ENCODE measurements around the gene PITPNM1. TPM values are rescaled to one million over a fixed set of nuclear protein-coding genes. Genes with fewer than 3 reads are reported as not detected.

The PITPNM1 gene
- polyA plus RNA-seq, 1 donor from 2014 or later, result 25.8 TPM

DNA sequence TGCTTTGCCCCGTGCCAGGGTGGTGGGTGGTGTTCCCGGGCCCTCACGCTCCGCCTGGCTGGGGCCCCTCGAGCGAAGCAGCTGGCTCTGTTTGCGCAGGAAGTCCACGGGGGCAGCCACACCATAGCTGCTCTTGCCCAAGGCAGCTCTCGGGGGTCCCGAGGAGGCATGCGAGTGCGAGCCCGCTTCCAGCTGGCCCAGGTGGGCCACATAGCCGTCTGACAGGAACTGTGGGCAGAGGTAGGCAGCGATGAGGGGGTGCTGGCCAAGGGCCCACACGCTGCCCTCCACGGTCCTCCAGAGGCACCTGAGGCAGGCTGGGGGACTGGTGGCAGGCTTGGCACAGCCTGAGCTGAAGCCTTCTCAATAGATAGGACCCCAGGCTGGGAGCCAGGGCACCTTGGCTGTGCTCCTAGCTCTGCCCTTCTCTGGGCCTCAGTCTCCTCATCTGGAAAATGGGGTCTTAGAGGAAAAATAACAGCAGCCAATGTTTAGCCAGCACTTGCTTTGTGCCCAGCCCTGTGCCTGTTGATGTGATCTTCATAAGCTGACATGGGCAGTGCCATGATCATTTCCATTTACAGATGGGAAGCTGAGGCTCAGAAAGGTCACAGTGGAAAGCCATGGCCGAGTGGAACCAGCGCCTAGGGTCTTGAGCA, 13.0 kb downstream of the PITPNM1 start:
- TF ChIP-seq, protein P1, sequence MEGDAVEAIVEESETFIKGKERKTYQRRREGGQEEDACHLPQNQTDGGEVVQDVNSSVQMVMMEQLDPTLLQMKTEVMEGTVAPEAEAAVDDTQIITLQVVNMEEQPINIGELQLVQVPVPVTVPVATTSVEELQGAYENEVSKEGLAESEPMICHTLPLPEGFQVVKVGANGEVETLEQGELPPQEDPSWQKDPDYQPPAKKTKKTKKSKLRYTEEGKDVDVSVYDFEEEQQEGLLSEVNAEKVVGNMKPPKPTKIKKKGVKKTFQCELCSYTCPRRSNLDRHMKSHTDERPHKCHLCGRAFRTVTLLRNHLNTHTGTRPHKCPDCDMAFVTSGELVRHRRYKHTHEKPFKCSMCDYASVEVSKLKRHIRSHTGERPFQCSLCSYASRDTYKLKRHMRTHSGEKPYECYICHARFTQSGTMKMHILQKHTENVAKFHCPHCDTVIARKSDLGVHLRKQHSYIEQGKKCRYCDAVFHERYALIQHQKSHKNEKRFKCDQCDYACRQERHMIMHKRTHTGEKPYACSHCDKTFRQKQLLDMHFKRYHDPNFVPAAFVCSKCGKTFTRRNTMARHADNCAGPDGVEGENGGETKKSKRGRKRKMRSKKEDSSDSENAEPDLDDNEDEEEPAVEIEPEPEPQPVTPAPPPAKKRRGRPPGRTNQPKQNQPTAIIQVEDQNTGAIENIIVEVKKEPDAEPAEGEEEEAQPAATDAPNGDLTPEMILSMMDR (IDR thresholded peaks at IDR 0.05; ENCODE audit: poor library complexity, severe bottlenecking), result no peak
- TF ChIP-seq POLR2AphosphoS5 (IDR thresholded peaks at IDR 0.05), result no peak
- TF ChIP-seq EP300 (conservative IDR thresholded peaks at IDR 0.05; ENCODE audit: poor library complexity, severe bottlenecking), result no peak
- TF ChIP-seq RAD21 (conservative IDR thresholded peaks at IDR 0.05), result no peak
- no peak for TF ChIP-seq MXI1 (conservative IDR thresholded peaks at IDR 0.05; ENCODE audit: poor library complexity, severe bottlenecking)
- TF ChIP-seq SMC3 (conservative IDR thresholded peaks at IDR 0.05; ENCODE audit: poor library complexity), result no peak
- TF ChIP-seq TAF1 (IDR thresholded peaks at IDR 0.05; ENCODE audit: low read depth), result no peak
- no peak for TF ChIP-seq EZH2 (IDR thresholded peaks at IDR 0.05; ENCODE audit: borderline replicate concordance, insufficient read depth, low read length, poor library complexity, severe bottlenecking)
- TF ChIP-seq, protein P2, sequence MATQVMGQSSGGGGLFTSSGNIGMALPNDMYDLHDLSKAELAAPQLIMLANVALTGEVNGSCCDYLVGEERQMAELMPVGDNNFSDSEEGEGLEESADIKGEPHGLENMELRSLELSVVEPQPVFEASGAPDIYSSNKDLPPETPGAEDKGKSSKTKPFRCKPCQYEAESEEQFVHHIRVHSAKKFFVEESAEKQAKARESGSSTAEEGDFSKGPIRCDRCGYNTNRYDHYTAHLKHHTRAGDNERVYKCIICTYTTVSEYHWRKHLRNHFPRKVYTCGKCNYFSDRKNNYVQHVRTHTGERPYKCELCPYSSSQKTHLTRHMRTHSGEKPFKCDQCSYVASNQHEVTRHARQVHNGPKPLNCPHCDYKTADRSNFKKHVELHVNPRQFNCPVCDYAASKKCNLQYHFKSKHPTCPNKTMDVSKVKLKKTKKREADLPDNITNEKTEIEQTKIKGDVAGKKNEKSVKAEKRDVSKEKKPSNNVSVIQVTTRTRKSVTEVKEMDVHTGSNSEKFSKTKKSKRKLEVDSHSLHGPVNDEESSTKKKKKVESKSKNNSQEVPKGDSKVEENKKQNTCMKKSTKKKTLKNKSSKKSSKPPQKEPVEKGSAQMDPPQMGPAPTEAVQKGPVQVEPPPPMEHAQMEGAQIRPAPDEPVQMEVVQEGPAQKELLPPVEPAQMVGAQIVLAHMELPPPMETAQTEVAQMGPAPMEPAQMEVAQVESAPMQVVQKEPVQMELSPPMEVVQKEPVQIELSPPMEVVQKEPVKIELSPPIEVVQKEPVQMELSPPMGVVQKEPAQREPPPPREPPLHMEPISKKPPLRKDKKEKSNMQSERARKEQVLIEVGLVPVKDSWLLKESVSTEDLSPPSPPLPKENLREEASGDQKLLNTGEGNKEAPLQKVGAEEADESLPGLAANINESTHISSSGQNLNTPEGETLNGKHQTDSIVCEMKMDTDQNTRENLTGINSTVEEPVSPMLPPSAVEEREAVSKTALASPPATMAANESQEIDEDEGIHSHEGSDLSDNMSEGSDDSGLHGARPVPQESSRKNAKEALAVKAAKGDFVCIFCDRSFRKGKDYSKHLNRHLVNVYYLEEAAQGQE (IDR thresholded peaks at IDR 0.05; ENCODE audit: borderline replicate concordance), result no peak
- Histone ChIP-seq H3K9me3 (ENCODE audit: low read length) (no peaks in the 10 kb centered on the region), H3F3A (ENCODE audit: insufficient read depth, low read length, poor library complexity, severe bottlenecking) (no peaks in the 10 kb centered on the region), H3K79me2 (replicated peaks; ENCODE audit: insufficient read depth, low read length) (no peaks in the 10 kb centered on the region), H3K4me3 (ENCODE audit: low read length) (no peak overlapping the region), H3K9ac (ENCODE audit: low read length) (no peak overlapping the region), H3K9me2 (ENCODE audit: insufficient read depth, low read length) (no peaks in the 10 kb centered on the region), H3K4me2 (ENCODE audit: low read length) (no peak overlapping the region), H3K36me3 (ENCODE audit: insufficient read depth, low read length) (no peaks in the 10 kb centered on the region), H3K27me3 (ENCODE audit: insufficient read depth, low read depth, low read length) (no peaks in the 10 kb centered on the region), H4K20me1 (ENCODE audit: insufficient read depth) (no peaks in the 10 kb centered on the region), H2AFZ (ENCODE audit: low read depth, low read length) (no peak overlapping the region), H3K27ac (ENCODE audit: low read length) (no peak overlapping the region)

DNA sequence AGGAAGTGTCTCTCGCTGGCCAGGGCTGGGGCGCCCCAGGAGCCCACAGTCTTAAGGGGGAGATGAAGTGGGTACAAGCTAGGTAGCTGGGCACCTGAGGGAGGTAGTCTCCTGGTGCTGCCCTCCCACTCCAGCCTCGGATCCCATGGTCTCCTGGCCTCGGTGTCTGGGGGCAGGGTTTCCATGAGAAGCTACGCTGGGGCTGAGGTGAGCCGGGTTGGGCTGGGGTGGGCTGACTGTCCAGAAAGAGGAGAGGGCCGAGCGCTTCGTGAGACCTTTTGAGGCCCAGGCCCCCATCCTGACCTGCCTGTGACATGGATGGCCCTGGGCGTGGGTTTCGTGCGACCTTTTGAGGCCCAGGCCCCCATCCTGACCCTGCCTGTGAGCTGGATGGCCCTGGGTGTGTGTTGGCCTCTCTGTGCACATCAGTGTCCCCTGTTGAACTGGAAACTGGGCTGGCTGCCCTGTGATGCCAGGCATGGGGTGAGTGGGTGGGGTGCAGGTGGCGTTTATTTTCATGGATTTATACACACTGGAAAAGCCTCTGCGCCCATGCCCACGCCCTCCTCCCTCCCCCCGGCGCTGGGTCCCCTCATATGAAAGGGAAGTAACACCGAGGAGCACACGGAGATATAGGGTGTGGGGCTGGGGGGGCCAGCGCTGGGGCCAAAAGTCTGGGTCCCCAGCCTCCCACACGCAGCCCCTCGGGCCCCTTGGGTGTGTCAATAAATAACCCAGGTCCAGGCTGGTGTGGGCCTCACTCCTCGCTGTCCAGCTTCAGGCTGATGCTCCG, 13.7 kb downstream of the PITPNM1 start:
- Histone ChIP-seq H3K79me2 (replicated peaks; ENCODE audit: insufficient read depth, low read length) (no peaks in the 10 kb centered on the region), H3F3A (ENCODE audit: insufficient read depth, low read length, poor library complexity, severe bottlenecking) (no peaks in the 10 kb centered on the region), H3K9me2 (ENCODE audit: insufficient read depth, low read length) (no peaks in the 10 kb centered on the region), H3K27me3 (ENCODE audit: insufficient read depth, low read depth, low read length) (no peaks in the 10 kb centered on the region), H3K4me2 (ENCODE audit: low read length) (no peak overlapping the region), H2AFZ (ENCODE audit: low read depth, low read length) (no peak overlapping the region), H3K36me3 (ENCODE audit: insufficient read depth, low read length) (no peaks in the 10 kb centered on the region), H3K27ac (ENCODE audit: low read length) (no peak overlapping the region), H3K4me3 (ENCODE audit: low read length) (no peak overlapping the region), H4K20me1 (ENCODE audit: insufficient read depth) (no peaks in the 10 kb centered on the region), H3K9ac (ENCODE audit: low read length) (no peak overlapping the region), H3K9me3 (ENCODE audit: low read length) (no peaks in the 10 kb centered on the region)
- TF ChIP-seq EP300 (conservative IDR thresholded peaks at IDR 0.05; ENCODE audit: poor library complexity, severe bottlenecking) (no peak), SMC3 (conservative IDR thresholded peaks at IDR 0.05; ENCODE audit: poor library complexity) (no peak), EZH2 (IDR thresholded peaks at IDR 0.05; ENCODE audit: borderline replicate concordance, insufficient read depth, low read length, poor library complexity, severe bottlenecking) (no peak), MXI1 (conservative IDR thresholded peaks at IDR 0.05; ENCODE audit: poor library complexity, severe bottlenecking) (no peak), POLR2AphosphoS5 (IDR thresholded peaks at IDR 0.05) (no peak), RAD21 (conservative IDR thresholded peaks at IDR 0.05) (no peak), TAF1 (IDR thresholded peaks at IDR 0.05; ENCODE audit: low read depth) (no peak)
- TF ChIP-seq, protein P1 (IDR thresholded peaks at IDR 0.05; ENCODE audit: poor library complexity, severe bottlenecking), result no peak
- TF ChIP-seq, protein P2 (IDR thresholded peaks at IDR 0.05; ENCODE audit: borderline replicate concordance), result no peak
